H7 (cell line): ENCODE measurements around the gene NSL1. TPM values are rescaled to one million over a fixed set of nuclear protein-coding genes. Genes with fewer than 3 reads are reported as not detected.

Source experiments
- DNase-seq: peaks from one replicate; pipeline ENCODE4 v3.0.0; 2012
- H3K27me3 ChIP-seq: 2 replicates; pipeline ENCODE4 v1.6.0; 2011; ENCODE audit warnings: mild to moderate bottlenecking, low read length; ENCODE audit not compliant: control insufficient read depth, insufficient read depth
- H3K36me3 ChIP-seq: replicated peaks from 2 replicates; pipeline ENCODE4 v1.5.1; 2011; ENCODE audit warnings: low read length; ENCODE audit not compliant: control insufficient read depth, insufficient read depth
- H3K4me3 ChIP-seq: 2 replicates; pipeline ENCODE4 v1.5.1; 2011; ENCODE audit warnings: low read depth, mild to moderate bottlenecking, control low read depth, low read length, moderate library complexity; ENCODE audit not compliant: insufficient read depth
- total RNA-seq: library from RNA; depleted of rRNA; stranded (reverse); fragments of >200 nt; shearing (Covaris generic); gene quantifications from 2 replicates; pipeline ENCODE4 v1.2.3, GENCODE V29; 2014; rRNA removed

Gene NSL1
- total RNA-seq, 1 experiment from 2014 or later: 108 TPM

GRCh38 chr1:212684521-212685090, 107.0 kb downstream of the NSL1 start:
- no peak for DNase-seq
- H3K36me3 ChIP-seq: no peaks in the 10 kb centered on the region
- H3K27me3 ChIP-seq: no peaks in the 10 kb centered on the region
- H3K4me3 ChIP-seq: no peak overlapping the region

GRCh38 chr1:212684076-212684475, 107.5 kb downstream of the NSL1 start:
- no peaks in the 10 kb centered on the region for H3K36me3 ChIP-seq
- no peak overlapping the region for H3K4me3 ChIP-seq
- H3K27me3 ChIP-seq: no peaks in the 10 kb centered on the region
- DNase-seq: no peak

- Histone ChIP-seq H3K27me3 (no peaks in the 10 kb centered on the region), H3K4me3 (no peak overlapping the region), H3K36me3 (no peaks in the 10 kb centered on the region)
- DNase-seq: no peak
Measured at GRCh38 chr1:212683357-212683722, 108.2 kb downstream of the NSL1 start.

GRCh38 chr1:212680680-212681389, 110.7 kb downstream of the NSL1 start:
- Histone ChIP-seq H3K4me3 (no peak overlapping the region), H3K36me3 (no peaks in the 10 kb centered on the region), H3K27me3 (no peaks in the 10 kb centered on the region; the same call in 1 of the 2 replicates)
- DNase-seq: no peak

- Histone ChIP-seq H3K4me3 (no peak overlapping the region), H3K27me3 (no peaks in the 10 kb centered on the region; the same call in 1 of the 2 replicates), H3K36me3 (no peaks in the 10 kb centered on the region)
- DNase-seq: no peak
Measured at GRCh38 chr1:212678456-212679410, 112.8 kb downstream of the NSL1 start.

GRCh38 chr1:212677573-212677972, 114.0 kb downstream of the NSL1 start:
- Histone ChIP-seq H3K36me3 (no peaks in the 10 kb centered on the region), H3K27me3 (no peaks in the 10 kb centered on the region; the same call in 1 of the 2 replicates), H3K4me3 (no peak overlapping the region)
- DNase-seq: no peak

GRCh38 chr1:212677136-212677535, 114.4 kb downstream of the NSL1 start:
- no peaks in the 10 kb centered on the region for H3K36me3 ChIP-seq
- DNase-seq: no peak
- H3K4me3 ChIP-seq: no peak overlapping the region
- H3K27me3 ChIP-seq: no peaks in the 10 kb centered on the region; the same call in 1 of the 2 replicates

Other genes starting within 250 kb of the NSL1 start
- gene ATF3, start 183.0 kb downstream of the NSL1 start, total RNA-seq: 15.0 and 19.2 TPM in 2 replicates
- 2.5 and 5.8 TPM in 2 replicates for gene BATF3, start 91.9 kb downstream of the NSL1 start, total RNA-seq
- gene TATDN3, start 117 bp upstream of the NSL1 start, total RNA-seq: 22.5 and 28.8 TPM in 2 replicates
- 0.38 and 0.63 TPM in 2 replicates for gene SPATA45, start 55.9 kb upstream of the NSL1 start, total RNA-seq
- gene FLVCR1, start 66.5 kb upstream of the NSL1 start, total RNA-seq: 44.8 and 50.6 TPM in 2 replicates
- gene VASH2, start 158.8 kb upstream of the NSL1 start, total RNA-seq: 50.9 and 74.6 TPM in 2 replicates
- gene ANGEL2, start 224.1 kb upstream of the NSL1 start, total RNA-seq: 57.4 and 67.4 TPM in 2 replicates